HG02970 (cell line): Measurements from ENCODE around the gene AHI1.
"Not testable (repeated sequence)": the region's sequence is repeated elsewhere in the genome, so short reads cannot be mapped to it uniquely, and the experiment has no call there.

Experiments used
- ATAC-seq: cut with Tn5 transposase; IDR thresholded peaks from one replicate; pipeline ENCODE4 v1.9.1; 2021; ENCODE audit warnings: mild to moderate bottlenecking, moderate library complexity, moderate number of reproducible peaks; ENCODE audit not compliant: unreplicated experiment, low FRiP score

AHI1 gene

GRCh38 chr6:135506270-135506997, 8.9 kb upstream of the AHI1 start:
- ATAC-seq, result peak; percentile 77

GRCh38 chr6:135505648-135506047, 8.1 kb upstream of the AHI1 start:
- no peak for ATAC-seq

- no peak for ATAC-seq
Observed at GRCh38 chr6:135505222-135505621, 7.7 kb upstream of the AHI1 start.

GRCh38 chr6:135504734-135505133, 7.2 kb upstream of the AHI1 start:
- no peak for ATAC-seq

GRCh38 chr6:135503703-135504475, 6.3 kb upstream of the AHI1 start:
- ATAC-seq, result no peak

GRCh38 chr6:135499441-135500340, 2.2 kb upstream of the AHI1 start:
- ATAC-seq, result no peak

- no peak for ATAC-seq
Observed at GRCh38 chr6:135498185-135498841, 773 bp upstream of the AHI1 start.

- no peak for ATAC-seq
Observed at GRCh38 chr6:135496800-135497411, 634 bp downstream of the AHI1 start.

- no peak for ATAC-seq
Observed at GRCh38 chr6:135493218-135493961, 4.2 kb downstream of the AHI1 start.

- no peak for ATAC-seq
Observed at GRCh38 chr6:135490381-135490780, 7.2 kb downstream of the AHI1 start.

- no peak for ATAC-seq
Observed at GRCh38 chr6:135488023-135488422, 9.5 kb downstream of the AHI1 start.

- not testable (repeated sequence) for ATAC-seq
Observed at GRCh38 chr6:135483903-135484302, 13.6 kb downstream of the AHI1 start.

GRCh38 chr6:135481783-135482369, 15.7 kb downstream of the AHI1 start:
- ATAC-seq, result no peak

GRCh38 chr6:135479601-135480000, 17.9 kb downstream of the AHI1 start:
- ATAC-seq, result no peak

- ATAC-seq, result no peak
Observed at GRCh38 chr6:135478626-135479025, 18.9 kb downstream of the AHI1 start.

- ATAC-seq, result no peak
Observed at GRCh38 chr6:135475292-135475886, 22.2 kb downstream of the AHI1 start.

- no peak for ATAC-seq
Observed at GRCh38 chr6:135474362-135474761, 23.2 kb downstream of the AHI1 start.

- ATAC-seq, result no peak
Observed at GRCh38 chr6:135465903-135466302, 31.6 kb downstream of the AHI1 start.

GRCh38 chr6:135465307-135465706, 32.2 kb downstream of the AHI1 start:
- ATAC-seq, result no peak
